Prostate gland (tissue), 2 donors: ENCODE measurements around the gene ANKRD23.

Source experiments
- CTCF ChIP-seq, 4 experiments: fragments of 200-600 bp in 2 of 4; fragments of 450-650 bp in 2 of 4; sonication (generic) in 2 of 4; IDR thresholded peaks; 1 replicate in 3 of 4; 2 replicates in 1 of 4; pipeline ENCODE4 v1.5.1; 2016 to 2019; ENCODE audit warnings: antibody characterized with exemption in 4 of 4, mild to moderate bottlenecking in 2 of 4, moderate library complexity in 2 of 4
- POLR2A ChIP-seq: fragments of 450-650 bp; IDR thresholded peaks from one replicate; pipeline ENCODE4 v1.6.1; 2016; ENCODE audit warnings: antibody characterized with exemption, mild to moderate bottlenecking
- POLR2AphosphoS5 ChIP-seq: sonication (generic); formaldehyde crosslinking; IDR thresholded peaks from one replicate; pipeline ENCODE4 v1.6.1; 2017; ENCODE audit warnings: antibody characterized with exemption

DNA sequence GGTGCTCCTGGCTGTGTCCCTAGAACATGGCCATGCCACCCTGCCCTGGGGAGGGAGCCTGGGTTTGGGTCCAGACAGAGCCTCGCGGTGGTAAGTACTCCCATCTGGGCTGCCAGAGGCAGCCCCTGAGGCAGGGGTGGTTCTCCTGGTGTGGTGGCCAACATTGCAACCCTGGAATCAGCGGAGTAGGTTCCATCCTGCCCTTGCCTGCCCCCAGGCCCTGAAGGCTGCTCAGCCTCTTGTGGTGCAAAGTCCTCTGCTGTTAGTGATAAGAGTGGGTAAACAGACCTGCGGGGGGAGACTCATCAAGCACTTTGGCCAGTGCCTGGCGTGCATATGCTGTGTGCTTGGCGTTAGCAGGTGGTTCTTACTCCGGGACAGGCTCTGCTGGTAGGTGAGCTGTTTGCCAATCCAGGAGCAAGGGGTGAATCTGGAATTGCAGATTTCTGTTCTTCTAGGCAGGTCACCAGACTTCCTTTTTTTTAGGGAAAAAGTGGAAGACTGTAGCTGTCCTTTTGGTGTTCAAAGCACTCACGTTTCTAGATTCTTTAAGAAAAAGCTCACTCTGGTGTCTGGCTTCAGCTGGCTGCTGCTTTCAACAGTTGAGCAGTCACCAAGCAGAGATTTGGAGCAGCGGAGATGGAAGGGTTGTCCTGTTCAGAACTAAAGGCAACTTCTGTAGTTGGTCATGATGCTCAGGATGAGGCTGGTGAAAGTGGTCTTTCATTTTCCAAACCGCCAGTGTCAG, 24.5 kb downstream of the ANKRD23 start:
- TF ChIP-seq POLR2A = no peak
- TF ChIP-seq CTCF (IDR thresholded peaks at IDR 0.05) = no peak
- TF ChIP-seq POLR2AphosphoS5 = no peak
